H1 (cell line): ENCODE measurements around the gene SYNE4.

Experiments
- ATF3 ChIP-seq: IDR thresholded peaks from 2 replicates; pipeline ENCODE4 v1.6.1; 2011; ENCODE audit warnings: low read depth, mild to moderate bottlenecking, low read length; ENCODE audit not compliant: insufficient read depth
- CEBPB ChIP-seq: IDR thresholded peaks from 2 replicates; pipeline ENCODE4 v1.6.1; 2012; ENCODE audit warnings: low read depth, low read length
- CTCF ChIP-seq, 3 experiments: IDR thresholded peaks; 1 replicate in 2 of 3; 2 replicates in 1 of 3; pipeline versions ENCODE4 v1.5.1 to v1.6.1; 2011; ENCODE audit warnings: low read length in 3 of 3, mild to moderate bottlenecking in 3 of 3, inconsistent platforms in 2 of 3, low read depth in 1 of 3, moderate library complexity in 1 of 3; ENCODE audit not compliant: insufficient read depth in 1 of 3; ENCODE audit errors: control extremely low read depth in 1 of 3
- EZH2 ChIP-seq: fragments of 200-600 bp; sonication (generic); IDR thresholded peaks from 2 replicates; pipeline ENCODE4 v1.7.1; 2012; ENCODE audit warnings: low read depth, mild to moderate bottlenecking, moderate library complexity, low read length, inconsistent platforms; ENCODE audit not compliant: severe bottlenecking
- JUND ChIP-seq: IDR thresholded peaks from 2 replicates; pipeline ENCODE4 v1.6.1; 2011; ENCODE audit warnings: mild to moderate bottlenecking, improper control_type of control experiment, low read length
- POLR2AphosphoS5 ChIP-seq: IDR thresholded peaks from 2 replicates; pipeline ENCODE4 v1.6.1; 2011; ENCODE audit warnings: low read depth, low read length
- SIN3A ChIP-seq, 2 experiments: IDR thresholded peaks in 1 of 2; conservative IDR thresholded peaks in 1 of 2; 2 replicates each; pipeline ENCODE4 v1.6.1; 2011 to 2012; ENCODE audit warnings: low read length in 2 of 2, improper control_type of control experiment in 1 of 2, low read depth in 1 of 2, mild to moderate bottlenecking in 1 of 2
- ZNF274 ChIP-seq: IDR thresholded peaks from 2 replicates; pipeline ENCODE4 v1.7.0; 2012; ENCODE audit warnings: low read length, borderline replicate concordance; ENCODE audit errors: extremely low read depth
- TF ChIP-seq, protein P1 (sequence below): IDR thresholded peaks from 2 replicates; pipeline ENCODE4 v1.6.1; 2012; ENCODE audit warnings: inconsistent platforms

- TF ChIP-seq CEBPB (no peak), CTCF (IDR thresholded peaks at IDR 0.05; ENCODE audit: control extremely low read depth in 1 of 3, insufficient read depth in 1 of 3, low read depth in 1 of 3, low read length in 3 of 3) (no peak), JUND (no peak), ATF3 (no peak), SIN3A (conservative IDR thresholded peaks at IDR 0.05 in 1 of 2, IDR thresholded peaks at IDR 0.05 in 1 of 2; ENCODE audit: low read depth in 1 of 2, low read length in 2 of 2) (no peak), POLR2AphosphoS5 (no peak), ZNF274 (no peak), EZH2 (no peak)
- TF ChIP-seq, protein P1, sequence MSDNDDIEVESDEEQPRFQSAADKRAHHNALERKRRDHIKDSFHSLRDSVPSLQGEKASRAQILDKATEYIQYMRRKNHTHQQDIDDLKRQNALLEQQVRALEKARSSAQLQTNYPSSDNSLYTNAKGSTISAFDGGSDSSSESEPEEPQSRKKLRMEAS, result no peak
Observed at GRCh38 chr19:35987571-35987896, 21.1 kb downstream of the SYNE4 start.
